HL-60 (cell line): ENCODE measurements around the gene IL5.

Source experiments
- CTCF ChIP-seq: IDR thresholded peaks from one replicate; pipeline ENCODE4 v1.5.1; 2011; ENCODE audit warnings: low read length, control low read depth, inconsistent platforms; ENCODE audit not compliant: insufficient read depth
- REST ChIP-seq: IDR thresholded peaks from 2 replicates; pipeline ENCODE4 v1.6.1; 2012; ENCODE audit warnings: low read depth; ENCODE audit not compliant: insufficient replicate concordance

GRCh38 chr5:132493821-132494220 lies 49.5 kb downstream of the IL5 start:
- TF ChIP-seq CTCF (no peak), REST (no peak)
